Parathyroid adenoma (tissue), 2 donors: ENCODE measurements around the gene BRD9.
"Not testable (repeated sequence)": the region's sequence is repeated elsewhere in the genome, so short reads cannot be mapped to it uniquely, and the experiment has no call there.

Source experiments
- H2AFZ ChIP-seq: fragments of 300-600 bp; sonication (generic); one replicate; pipeline ENCODE4 v1.7.0; 2017; ENCODE audit warnings: antibody characterized with exemption, mild to moderate bottlenecking
- H3K27ac ChIP-seq: fragments of 300-600 bp; sonication (generic); one replicate; pipeline ENCODE4 v1.7.0; 2017
- H3K27me3 ChIP-seq: fragments of 300-600 bp; sonication (generic); one replicate; pipeline ENCODE4 v1.7.0; 2017; ENCODE audit warnings: low read length; ENCODE audit not compliant: control insufficient read depth, insufficient read depth
- H3K36me3 ChIP-seq: fragments of 300-600 bp; sonication (generic); one replicate; pipeline ENCODE4 v1.7.0; 2017; ENCODE audit warnings: low read length; ENCODE audit not compliant: control insufficient read depth, insufficient read depth
- H3K4me1 ChIP-seq: fragments of 300-600 bp; sonication (generic); one replicate; pipeline ENCODE4 v1.7.0; 2017; ENCODE audit warnings: control low read depth
- H3K4me2 ChIP-seq: fragments of 300-600 bp; sonication (generic); one replicate; pipeline ENCODE4 v1.7.0; 2017; ENCODE audit warnings: low read length
- H3K4me3 ChIP-seq: fragments of 300-600 bp; sonication (generic); one replicate; pipeline ENCODE4 v1.7.0; 2017; ENCODE audit warnings: low read depth, low read length
- H3K79me2 ChIP-seq: fragments of 300-600 bp; sonication (generic); one replicate; pipeline ENCODE4 v1.7.0; 2017; ENCODE audit warnings: control low read depth
- H3K9ac ChIP-seq: fragments of 300-600 bp; sonication (generic); one replicate; pipeline ENCODE4 v1.7.0; 2017; ENCODE audit warnings: mild to moderate bottlenecking
- H3K9me3 ChIP-seq: fragments of 300-600 bp; sonication (generic); one replicate; pipeline ENCODE4 v1.7.0; 2017; ENCODE audit warnings: low read length; ENCODE audit not compliant: control insufficient read depth
- donor health status: primary hyperparathyroidism.

Gene BRD9

GRCh38 chr5:846602-847091 lies 46.0 kb downstream of the BRD9 start:
- H3K27ac ChIP-seq, H2AFZ ChIP-seq, H3K4me3 ChIP-seq, H3K36me3 ChIP-seq, H3K4me1 ChIP-seq, H3K4me2 ChIP-seq, H3K9ac ChIP-seq, H3K9me3 ChIP-seq, H3K27me3 ChIP-seq, H3K79me2 ChIP-seq: not testable (repeated sequence)

- not testable (repeated sequence) for H3K27ac ChIP-seq, H3K79me2 ChIP-seq, H3K9me3 ChIP-seq, H2AFZ ChIP-seq, H3K36me3 ChIP-seq, H3K4me3 ChIP-seq, H3K4me1 ChIP-seq, H3K9ac ChIP-seq, H3K27me3 ChIP-seq, H3K4me2 ChIP-seq
These were observed 46.7 kb downstream of the BRD9 start for GRCh38 chr5:845676-846601.

GRCh38 chr5:845031-845675 lies 47.4 kb downstream of the BRD9 start:
- H3K27me3 ChIP-seq, H3K9me3 ChIP-seq, H3K36me3 ChIP-seq, H3K79me2 ChIP-seq, H3K27ac ChIP-seq, H2AFZ ChIP-seq, H3K4me3 ChIP-seq, H3K4me1 ChIP-seq, H3K4me2 ChIP-seq, H3K9ac ChIP-seq: not testable (repeated sequence)

- H3K27me3 ChIP-seq, H3K79me2 ChIP-seq, H3K9me3 ChIP-seq, H3K27ac ChIP-seq, H3K4me1 ChIP-seq, H3K4me3 ChIP-seq, H2AFZ ChIP-seq, H3K36me3 ChIP-seq, H3K4me2 ChIP-seq, H3K9ac ChIP-seq: not testable (repeated sequence)
These were observed 48.2 kb downstream of the BRD9 start for GRCh38 chr5:844426-844825.

GRCh38 chr5:843926-844325 lies 48.7 kb downstream of the BRD9 start:
- H3K27me3 ChIP-seq, H2AFZ ChIP-seq, H3K79me2 ChIP-seq, H3K4me1 ChIP-seq, H3K4me2 ChIP-seq, H3K4me3 ChIP-seq, H3K9ac ChIP-seq, H3K27ac ChIP-seq, H3K9me3 ChIP-seq, H3K36me3 ChIP-seq: not testable (repeated sequence)

- H3K4me2 ChIP-seq, H3K79me2 ChIP-seq, H3K9ac ChIP-seq, H3K36me3 ChIP-seq, H3K4me1 ChIP-seq, H3K9me3 ChIP-seq, H3K27me3 ChIP-seq, H3K4me3 ChIP-seq, H2AFZ ChIP-seq, H3K27ac ChIP-seq: not testable (repeated sequence)
These were observed 49.2 kb downstream of the BRD9 start for GRCh38 chr5:843371-843770.

- H3K27ac ChIP-seq, H3K4me1 ChIP-seq, H3K79me2 ChIP-seq, H2AFZ ChIP-seq, H3K36me3 ChIP-seq, H3K4me2 ChIP-seq, H3K9ac ChIP-seq, H3K9me3 ChIP-seq, H3K4me3 ChIP-seq, H3K27me3 ChIP-seq: not testable (repeated sequence)
These were observed 50.0 kb downstream of the BRD9 start for GRCh38 chr5:842402-843221.

GRCh38 chr5:841531-842401 lies 50.8 kb downstream of the BRD9 start:
- H2AFZ ChIP-seq, H3K4me1 ChIP-seq, H3K4me2 ChIP-seq, H3K27ac ChIP-seq, H3K27me3 ChIP-seq, H3K79me2 ChIP-seq, H3K9ac ChIP-seq, H3K4me3 ChIP-seq, H3K9me3 ChIP-seq, H3K36me3 ChIP-seq: not testable (repeated sequence)

GRCh38 chr5:840974-841435 lies 51.6 kb downstream of the BRD9 start:
- H3K27me3 ChIP-seq, H3K36me3 ChIP-seq, H3K4me3 ChIP-seq, H3K4me2 ChIP-seq, H2AFZ ChIP-seq, H3K9ac ChIP-seq, H3K79me2 ChIP-seq, H3K9me3 ChIP-seq, H3K27ac ChIP-seq, H3K4me1 ChIP-seq: not testable (repeated sequence)
